ENCODE results near the gene GTF3C5.

- peak; percentile 14; the same call in 1 of the 2 replicates for TF ChIP-seq CTCF (conservative IDR thresholded peaks at IDR 0.05; ENCODE audit: low read length)
- TF ChIP-seq EZH2phosphoT487 (IDR thresholded peaks at IDR 0.05; ENCODE audit: borderline replicate concordance): no peak
Observed at GRCh38 chr9:132998831-132999635, 31.8 kb upstream of the GTF3C5 start.

All from Loucy (cell line).